Neutrophil (primary cell): ENCODE measurements around the gene RARG.
"Not testable (repeated sequence)": the region's sequence is repeated elsewhere in the genome, so short reads cannot be mapped to it uniquely, and the experiment has no call there.

Source experiments
- H3K27ac ChIP-seq: fragments of 200-600 bp; sonication (generic); 2 replicates; pipeline ENCODE4 v1.5.1; 2016; ENCODE audit warnings: mild to moderate bottlenecking, moderate library complexity
- H3K27me3 ChIP-seq: fragments of 200-600 bp; sonication (generic); 2 replicates; pipeline ENCODE4 v1.6.0; 2016; ENCODE audit warnings: mild to moderate bottlenecking
- H3K36me3 ChIP-seq: fragments of 200-600 bp; sonication (generic); 2 replicates; pipeline ENCODE4 v1.5.1; 2017
- H3K4me1 ChIP-seq, 2 experiments: fragments of 200-600 bp in 1 of 2; sonication (generic) in 1 of 2; 1 replicate in 1 of 2; 2 replicates in 1 of 2; pipeline versions ENCODE4 v1.5.1 to v1.6.1; 2013 to 2016; ENCODE audit warnings: low read depth in 1 of 2, low read length in 1 of 2, mild to moderate bottlenecking in 1 of 2, moderate library complexity in 1 of 2; ENCODE audit not compliant: control insufficient read depth in 1 of 2, insufficient read depth in 1 of 2
- H3K4me3 ChIP-seq, 2 experiments: fragments of 200-600 bp in 1 of 2; sonication (generic) in 1 of 2; 1 replicate in 1 of 2; 2 replicates in 1 of 2; pipeline ENCODE4 v1.5.1; 2013 to 2016; ENCODE audit warnings: low read depth in 1 of 2, low read length in 1 of 2, mild to moderate bottlenecking in 1 of 2, moderate library complexity in 1 of 2
- H3K9me3 ChIP-seq: fragments of 200-600 bp; sonication (generic); 2 replicates; pipeline ENCODE4 v1.5.1; 2016
- TF ChIP-seq, protein P1 (sequence below): fragments of 200-600 bp; sonication (generic); IDR thresholded peaks from 2 replicates; pipeline ENCODE4 v1.5.1; 2016; ENCODE audit warnings: antibody characterized with exemption

Gene RARG

DNA sequence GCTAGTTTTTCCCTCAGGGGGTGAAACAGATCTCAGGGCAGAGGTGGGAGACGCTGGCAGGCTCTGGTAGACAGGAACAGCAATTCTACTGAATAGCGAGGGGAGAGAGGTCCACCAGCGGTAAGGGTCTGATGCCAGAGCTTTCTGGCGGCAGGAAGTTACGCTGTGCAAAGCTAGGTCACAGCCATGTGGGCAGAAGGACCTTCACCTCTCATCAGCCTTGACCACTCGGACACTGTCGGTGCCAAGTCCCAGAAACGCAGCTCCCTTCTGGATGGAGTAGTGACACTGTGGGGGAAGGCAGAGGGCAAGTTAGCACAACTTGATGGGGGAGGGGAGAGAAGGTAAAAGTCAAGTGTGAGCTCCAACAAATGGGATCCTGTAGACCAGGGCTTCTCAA lies 61.8 kb downstream of the RARG start:
- H3K4me3 ChIP-seq, result no peak overlapping the region
- no peaks in the 10 kb centered on the region for H3K4me1 ChIP-seq
- H3K36me3 ChIP-seq, result peaks cover 53% of the 10 kb centered on the region
- no peak overlapping the region for H3K27ac ChIP-seq
- no peaks in the 10 kb centered on the region for H3K27me3 ChIP-seq
- TF ChIP-seq, protein P1, sequence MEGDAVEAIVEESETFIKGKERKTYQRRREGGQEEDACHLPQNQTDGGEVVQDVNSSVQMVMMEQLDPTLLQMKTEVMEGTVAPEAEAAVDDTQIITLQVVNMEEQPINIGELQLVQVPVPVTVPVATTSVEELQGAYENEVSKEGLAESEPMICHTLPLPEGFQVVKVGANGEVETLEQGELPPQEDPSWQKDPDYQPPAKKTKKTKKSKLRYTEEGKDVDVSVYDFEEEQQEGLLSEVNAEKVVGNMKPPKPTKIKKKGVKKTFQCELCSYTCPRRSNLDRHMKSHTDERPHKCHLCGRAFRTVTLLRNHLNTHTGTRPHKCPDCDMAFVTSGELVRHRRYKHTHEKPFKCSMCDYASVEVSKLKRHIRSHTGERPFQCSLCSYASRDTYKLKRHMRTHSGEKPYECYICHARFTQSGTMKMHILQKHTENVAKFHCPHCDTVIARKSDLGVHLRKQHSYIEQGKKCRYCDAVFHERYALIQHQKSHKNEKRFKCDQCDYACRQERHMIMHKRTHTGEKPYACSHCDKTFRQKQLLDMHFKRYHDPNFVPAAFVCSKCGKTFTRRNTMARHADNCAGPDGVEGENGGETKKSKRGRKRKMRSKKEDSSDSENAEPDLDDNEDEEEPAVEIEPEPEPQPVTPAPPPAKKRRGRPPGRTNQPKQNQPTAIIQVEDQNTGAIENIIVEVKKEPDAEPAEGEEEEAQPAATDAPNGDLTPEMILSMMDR, result no peak
- no peaks in the 10 kb centered on the region for H3K9me3 ChIP-seq

GRCh38 chr12:53169644-53170043 lies 62.4 kb downstream of the RARG start:
- TF ChIP-seq, protein P1, result no peak
- H3K36me3 ChIP-seq, result peaks cover 53% of the 10 kb centered on the region
- no peaks in the 10 kb centered on the region for H3K4me1 ChIP-seq
- H3K27ac ChIP-seq, result no peak overlapping the region
- H3K27me3 ChIP-seq, result no peaks in the 10 kb centered on the region
- H3K4me3 ChIP-seq, result no peak overlapping the region
- H3K9me3 ChIP-seq, result no peaks in the 10 kb centered on the region

GRCh38 chr12:53166837-53167236 lies 65.2 kb downstream of the RARG start:
- Histone ChIP-seq H3K27me3 (no peaks in the 10 kb centered on the region), H3K4me3 (no peak overlapping the region), H3K27ac (no peak overlapping the region), H3K9me3 (no peaks in the 10 kb centered on the region), H3K36me3 (peaks cover 37% of the 10 kb centered on the region), H3K4me1 (no peaks in the 10 kb centered on the region)
- TF ChIP-seq, protein P1, result no peak

- H3K4me1 ChIP-seq, result not testable (repeated sequence)
These were observed 69.0 kb downstream of the RARG start for GRCh38 chr12:53163008-53163407.

GRCh38 chr12:53161119-53161911 lies 70.7 kb downstream of the RARG start:
- no peak overlapping the region for H3K4me3 ChIP-seq
- no peak overlapping the region for H3K27ac ChIP-seq
- TF ChIP-seq, protein P1, result no peak
- no peaks in the 10 kb centered on the region for H3K4me1 ChIP-seq
- H3K9me3 ChIP-seq, result no peaks in the 10 kb centered on the region
- peaks cover 41% of the 10 kb centered on the region for H3K36me3 ChIP-seq
- no peaks in the 10 kb centered on the region for H3K27me3 ChIP-seq

More at GRCh38 chr12:53163008-53163407, 69.0 kb downstream of the RARG start:
- H3K9me3 ChIP-seq, H3K4me3 ChIP-seq, H3K27ac ChIP-seq, H3K27me3 ChIP-seq: not testable (repeated sequence)
- H3K36me3 ChIP-seq, result peaks cover 43% of the 10 kb centered on the region

DNA sequence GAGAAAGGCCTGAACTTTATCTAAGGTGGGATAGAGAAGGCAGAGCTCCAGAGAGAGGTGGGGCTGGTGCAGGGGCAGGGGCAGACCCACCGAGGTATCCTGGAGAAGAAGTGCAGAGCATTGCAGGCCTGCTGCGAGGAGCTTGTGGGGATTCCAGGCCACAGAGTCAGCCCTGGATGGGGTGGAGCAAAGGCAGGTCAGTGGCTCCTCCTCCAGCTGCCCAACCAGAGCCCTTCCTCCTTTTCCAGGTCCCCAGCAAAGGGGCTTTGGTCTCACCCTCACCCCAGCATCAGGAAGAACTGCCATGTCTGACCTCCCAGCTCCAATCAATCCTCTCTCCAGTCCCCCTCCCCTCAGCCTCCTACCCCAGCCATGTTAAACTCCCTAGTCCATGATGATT lies 71.3 kb downstream of the RARG start:
- H3K4me3 ChIP-seq, result no peak overlapping the region
- no peak overlapping the region for H3K27ac ChIP-seq
- no peaks in the 10 kb centered on the region for H3K4me1 ChIP-seq
- TF ChIP-seq, protein P1, result no peak
- H3K9me3 ChIP-seq, result no peaks in the 10 kb centered on the region
- H3K27me3 ChIP-seq, result no peaks in the 10 kb centered on the region
- peaks cover 38% of the 10 kb centered on the region for H3K36me3 ChIP-seq
